Activated CD4-positive, alpha-beta T cell treated with anti-CD3 and anti-CD28 coated beads, Interleukin-2, amount 10 ng/mL, durations not matched to agents 7 days and 5 days (primary cell): ENCODE data around the gene AGMO. TPM values are rescaled to one million over a fixed set of nuclear protein-coding genes. Genes with fewer than 3 reads are reported as not detected.

Experiments used
- CTCF ChIA-PET: fragments of 350-600 bp; sonication (Branson Sonifier 250); formaldehyde crosslinking; loops from one replicate; lab custom pipeline; 2021; ENCODE audit warnings: antibody characterized with exemption; lab: Charles Lee
- POLR2A ChIA-PET: fragments of 350-600 bp; sonication (Branson Sonifier 250); formaldehyde crosslinking; loops from one replicate; lab custom pipeline; 2021; ENCODE audit warnings: antibody characterized with exemption; lab: Charles Lee
- DNase-seq: peaks from one replicate; pipeline ENCODE4 v3.0.0-alpha.2; 2020
- H3K27ac Mint-ChIP-seq: one replicate; pipeline ENCODE4 v1.8.0; 2021; ENCODE audit warnings: mild to moderate bottlenecking, moderate library complexity, mixed read lengths
- H3K27me3 Mint-ChIP-seq: one replicate; pipeline ENCODE4 v1.8.0; 2021; ENCODE audit warnings: mixed read lengths
- H3K36me3 Mint-ChIP-seq: one replicate; pipeline ENCODE4 v1.8.0; 2021; ENCODE audit warnings: low read depth, mixed read lengths
- H3K4me1 Mint-ChIP-seq: one replicate; pipeline ENCODE4 v1.8.0; 2021; ENCODE audit warnings: mixed read lengths
- H3K4me3 Mint-ChIP-seq: one replicate; pipeline ENCODE4 v1.8.0; 2021; ENCODE audit warnings: mild to moderate bottlenecking, moderate library complexity, mixed read lengths
- H3K9me3 Mint-ChIP-seq: one replicate; pipeline ENCODE4 v1.8.0; 2021; ENCODE audit warnings: mixed read lengths
- total RNA-seq, 2 experiments: library from RNA; stranded (reverse); gene quantifications; one replicate each; pipeline ENCODE4 v1.2.3, GENCODE V29; 2021

AGMO gene
- total RNA-seq, 2 experiments from 2014 or later, result not detected

DNA sequence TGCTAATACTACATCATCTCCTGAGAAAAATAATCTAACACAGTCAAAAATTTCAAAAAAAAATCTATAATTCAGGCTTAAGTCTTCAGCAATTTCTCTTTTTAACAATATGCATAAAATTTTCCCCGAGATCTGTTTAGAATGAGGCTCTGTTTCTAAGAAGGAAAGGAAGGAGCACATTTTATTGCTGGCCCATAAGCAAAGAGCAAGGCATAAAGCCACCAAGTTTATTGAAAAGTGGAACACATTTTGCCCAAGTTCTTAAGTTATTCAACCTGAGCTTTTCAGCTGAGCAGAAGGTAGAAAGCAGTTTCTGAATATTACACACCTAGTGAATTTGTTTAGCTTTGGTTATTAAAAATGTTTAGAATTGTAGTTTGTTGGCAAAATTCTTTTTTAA lies 73.9 kb downstream of the AGMO start:
- H3K9me3 Mint-ChIP-seq, result peaks cover 3% of the 10 kb centered on the region
- no peaks in the 10 kb centered on the region for H3K4me1 Mint-ChIP-seq
- H3K27ac Mint-ChIP-seq, result no peak overlapping the region
- no peak overlapping the region for H3K4me3 Mint-ChIP-seq
- ChIA-PET POLR2A (no interaction called here), CTCF (no interaction called here)
- no peaks in the 10 kb centered on the region for H3K36me3 Mint-ChIP-seq
- H3K27me3 Mint-ChIP-seq, result no peaks in the 10 kb centered on the region
- DNase-seq, result no peak

DNA sequence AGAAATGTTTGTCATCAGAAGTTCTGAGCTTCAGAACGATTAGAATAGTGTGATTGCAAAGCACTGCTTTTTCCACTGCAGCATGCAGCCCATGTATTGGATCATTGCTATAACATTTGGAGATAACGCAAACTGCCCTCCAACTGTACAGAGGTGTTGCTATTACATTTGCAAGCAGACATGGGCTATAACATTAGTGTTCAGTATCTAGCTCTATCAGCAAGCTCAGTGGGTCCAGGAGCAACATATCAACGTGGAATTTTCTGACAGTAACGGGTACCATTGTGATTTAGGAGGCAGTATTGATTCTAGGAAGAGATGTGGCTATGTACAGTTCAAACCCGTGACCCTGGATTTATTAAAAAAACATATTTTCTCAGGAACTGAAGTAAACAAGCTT lies 75.8 kb downstream of the AGMO start:
- H3K36me3 Mint-ChIP-seq, result no peaks in the 10 kb centered on the region
- CTCF ChIA-PET, result no interaction called here

DNA sequence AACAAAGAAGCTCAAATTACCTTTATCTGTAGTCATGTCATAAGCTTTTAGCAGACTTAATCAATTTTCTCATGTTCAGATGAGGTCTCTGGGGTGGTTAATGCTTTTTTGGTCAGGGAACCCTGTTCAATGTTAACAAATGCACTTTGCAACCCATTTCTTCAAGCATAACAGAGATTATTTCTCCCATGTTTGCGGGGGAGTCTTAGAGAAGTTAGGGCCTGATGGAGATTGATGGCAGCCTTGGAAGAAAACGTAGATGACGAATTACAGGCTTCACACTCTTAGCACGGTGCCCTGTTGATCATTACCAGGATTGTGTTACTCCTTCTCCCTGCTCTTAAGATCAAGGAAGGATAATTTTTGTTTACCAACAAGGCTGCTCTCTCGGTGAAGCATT lies 76.4 kb downstream of the AGMO start:
- no peaks in the 10 kb centered on the region for H3K4me1 Mint-ChIP-seq
- H3K4me3 Mint-ChIP-seq, result no peak overlapping the region
- H3K36me3 Mint-ChIP-seq, result no peaks in the 10 kb centered on the region
- CTCF ChIA-PET, result no interaction called here
- no peak for DNase-seq
- H3K27ac Mint-ChIP-seq, result no peak overlapping the region
- no peaks in the 10 kb centered on the region for H3K27me3 Mint-ChIP-seq
- no peaks in the 10 kb centered on the region for H3K9me3 Mint-ChIP-seq
- POLR2A ChIA-PET, result no interaction called here

More for the DNA sequence above, 75.8 kb downstream of the AGMO start:
- Mint-ChIP-seq H3K4me3 (no peak overlapping the region), H3K27ac (no peak overlapping the region), H3K9me3 (peaks cover 1% of the 10 kb centered on the region), H3K4me1 (no peaks in the 10 kb centered on the region), H3K27me3 (no peaks in the 10 kb centered on the region)
- no peak for DNase-seq
- POLR2A ChIA-PET, result no interaction called here

DNA sequence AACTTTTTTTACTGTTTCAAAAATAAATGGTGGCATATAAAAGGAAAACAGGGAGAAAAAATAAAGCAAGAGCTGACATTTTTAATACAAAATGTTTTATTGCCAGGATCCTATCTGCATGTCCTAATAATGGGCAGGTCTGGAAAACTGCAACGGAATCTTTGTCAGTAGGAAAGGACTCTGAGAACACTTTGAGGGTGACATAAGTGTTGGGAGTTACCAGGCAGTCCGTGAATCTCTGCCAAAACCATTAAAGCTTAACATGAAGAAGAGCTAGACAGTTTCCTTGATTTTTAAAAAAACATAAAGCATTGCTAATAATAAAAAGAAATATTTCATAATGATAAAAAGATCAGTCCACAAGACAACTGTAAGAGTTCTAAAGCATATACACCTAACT lies 80.7 kb downstream of the AGMO start:
- no peak for DNase-seq
- H3K4me3 Mint-ChIP-seq, result no peak overlapping the region
- H3K36me3 Mint-ChIP-seq, result no peaks in the 10 kb centered on the region
- ChIA-PET CTCF (no interaction called here), POLR2A (no interaction called here)
- H3K27ac Mint-ChIP-seq, result no peak overlapping the region
- peaks cover 2% of the 10 kb centered on the region for H3K9me3 Mint-ChIP-seq
- no peaks in the 10 kb centered on the region for H3K27me3 Mint-ChIP-seq
- H3K4me1 Mint-ChIP-seq, result no peaks in the 10 kb centered on the region

GRCh38 chr7:15478401-15478800 lies 83.4 kb downstream of the AGMO start:
- H3K4me1 Mint-ChIP-seq, result no peaks in the 10 kb centered on the region
- H3K27me3 Mint-ChIP-seq, result no peaks in the 10 kb centered on the region
- H3K36me3 Mint-ChIP-seq, result no peaks in the 10 kb centered on the region
- no peak overlapping the region for H3K4me3 Mint-ChIP-seq
- peaks cover 2% of the 10 kb centered on the region for H3K9me3 Mint-ChIP-seq
- ChIA-PET POLR2A (no interaction called here), CTCF (no interaction called here)
- no peak overlapping the region for H3K27ac Mint-ChIP-seq
- no peak for DNase-seq

GRCh38 chr7:15476531-15476918 lies 85.3 kb downstream of the AGMO start:
- H3K4me1 Mint-ChIP-seq, result no peaks in the 10 kb centered on the region
- POLR2A ChIA-PET, result no interaction called here

DNA sequence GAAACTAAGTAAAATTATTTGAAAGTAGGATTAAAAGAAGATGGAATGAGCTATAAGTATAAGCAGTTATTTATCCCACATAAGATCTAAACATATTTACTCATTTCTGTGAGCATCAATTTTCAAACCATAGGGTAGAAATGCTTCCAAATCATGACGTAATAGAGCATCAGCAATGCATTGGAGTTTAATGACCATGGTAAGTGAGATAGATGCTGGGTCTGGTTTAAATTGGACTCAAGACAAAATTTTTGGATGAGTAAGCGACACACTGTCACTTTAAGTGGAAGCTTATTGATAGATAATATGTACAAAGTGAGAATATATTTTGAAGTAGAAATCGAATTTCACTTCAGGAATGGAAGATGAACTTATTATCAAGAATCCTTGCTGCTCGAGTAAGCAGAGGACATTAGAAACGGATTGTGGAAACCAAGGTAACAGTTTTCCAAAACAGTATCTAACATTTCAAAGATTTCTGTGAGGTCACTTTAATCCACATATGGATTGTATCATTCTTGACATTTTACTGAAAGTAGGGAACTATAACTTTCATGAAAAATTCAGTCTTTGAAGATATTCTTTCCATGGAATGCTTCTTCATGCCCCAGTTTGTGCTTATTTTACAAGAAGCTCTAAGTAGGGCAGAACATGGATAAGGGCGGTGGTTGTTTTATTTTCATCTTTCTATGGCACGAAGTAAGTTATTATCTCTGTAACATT lies 85.8 kb downstream of the AGMO start:
- Mint-ChIP-seq H3K9me3 (peaks cover 2% of the 10 kb centered on the region), H3K4me1 (no peaks in the 10 kb centered on the region), H3K27me3 (no peaks in the 10 kb centered on the region), H3K27ac (no peak overlapping the region), H3K36me3 (no peaks in the 10 kb centered on the region), H3K4me3 (no peak overlapping the region)
- no peak for DNase-seq
- POLR2A ChIA-PET, result no interaction called here
- CTCF ChIA-PET, result no interaction called here

More at GRCh38 chr7:15476531-15476918, 85.3 kb downstream of the AGMO start:
- H3K27ac Mint-ChIP-seq, result no peak overlapping the region
- CTCF ChIA-PET, result no interaction called here
- H3K36me3 Mint-ChIP-seq, result no peaks in the 10 kb centered on the region
- no peaks in the 10 kb centered on the region for H3K27me3 Mint-ChIP-seq
- H3K4me3 Mint-ChIP-seq, result no peak overlapping the region
- peaks cover 2% of the 10 kb centered on the region for H3K9me3 Mint-ChIP-seq
- DNase-seq, result no peak

DNA sequence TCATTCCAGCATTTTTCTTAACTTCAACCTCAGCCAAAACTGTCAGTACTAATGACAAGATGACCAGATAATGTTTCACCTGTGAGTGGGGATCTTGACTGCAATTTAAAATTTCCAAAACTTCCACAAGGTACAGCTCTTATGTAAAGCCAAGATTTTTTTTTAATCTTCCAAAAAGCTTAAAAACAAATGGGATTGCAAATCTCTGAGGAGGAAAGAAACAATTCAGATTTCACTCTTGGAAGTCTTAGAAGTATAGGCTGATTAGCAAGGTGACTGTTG lies 90.2 kb downstream of the AGMO start:
- Mint-ChIP-seq H3K27me3 (no peaks in the 10 kb centered on the region), H3K9me3 (no peaks in the 10 kb centered on the region), H3K4me1 (no peaks in the 10 kb centered on the region), H3K4me3 (no peak overlapping the region), H3K36me3 (no peaks in the 10 kb centered on the region), H3K27ac (no peak overlapping the region)
- DNase-seq, result no peak
- ChIA-PET CTCF (no interaction called here), POLR2A (no interaction called here)

DNA sequence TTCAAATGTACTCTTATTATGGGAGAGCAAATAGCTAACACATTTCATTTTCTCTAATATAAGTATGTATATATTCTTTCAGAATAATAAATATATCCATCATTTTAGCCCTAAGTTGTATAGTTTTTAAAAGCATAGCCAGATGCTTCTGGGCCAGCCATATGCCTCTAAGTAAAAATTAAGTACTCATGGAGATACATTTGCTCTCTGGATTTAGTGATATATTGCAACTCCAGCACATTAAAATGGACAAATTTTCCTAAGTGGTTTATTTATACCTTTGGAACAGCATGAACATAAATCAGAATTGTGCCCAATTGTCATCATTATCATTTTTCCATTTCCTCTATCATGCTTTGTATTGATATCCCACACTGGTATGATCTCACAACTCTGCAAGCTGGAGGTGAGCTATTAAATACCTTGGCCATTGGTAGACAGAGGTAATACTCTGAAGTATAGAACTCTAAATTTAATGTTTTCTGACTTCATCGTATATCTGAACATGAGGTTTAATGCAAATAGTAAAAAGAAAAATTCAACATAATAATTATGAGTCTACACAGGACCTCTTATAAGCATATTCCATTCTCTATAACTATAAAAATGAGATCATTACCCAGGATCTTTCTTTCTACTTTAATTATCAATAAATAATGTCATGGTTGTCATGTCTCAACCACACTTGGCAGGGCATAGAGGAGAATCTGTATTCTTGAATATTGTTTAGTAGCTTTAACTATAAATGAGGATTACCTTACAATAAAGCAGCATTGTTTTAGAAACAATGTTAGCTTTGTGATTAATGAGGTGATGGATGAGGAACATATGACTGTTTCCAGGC lies 90.8 kb downstream of the AGMO start:
- Mint-ChIP-seq H3K27me3 (no peaks in the 10 kb centered on the region), H3K27ac (no peak overlapping the region), H3K4me1 (no peaks in the 10 kb centered on the region), H3K36me3 (no peaks in the 10 kb centered on the region), H3K9me3 (no peaks in the 10 kb centered on the region), H3K4me3 (no peak overlapping the region)
- ChIA-PET CTCF (no interaction called here), POLR2A (no interaction called here)
- DNase-seq, result no peak

- POLR2A ChIA-PET, result no interaction called here
- no peaks in the 10 kb centered on the region for H3K36me3 Mint-ChIP-seq
- no peak for DNase-seq
- H3K27me3 Mint-ChIP-seq, result no peaks in the 10 kb centered on the region
- CTCF ChIA-PET, result no interaction called here
- H3K9me3 Mint-ChIP-seq, result no peaks in the 10 kb centered on the region
- H3K27ac Mint-ChIP-seq, result no peak overlapping the region
- no peaks in the 10 kb centered on the region for H3K4me1 Mint-ChIP-seq
- no peak overlapping the region for H3K4me3 Mint-ChIP-seq
These were observed 97.1 kb downstream of the AGMO start for GRCh38 chr7:15464667-15465121.

DNA sequence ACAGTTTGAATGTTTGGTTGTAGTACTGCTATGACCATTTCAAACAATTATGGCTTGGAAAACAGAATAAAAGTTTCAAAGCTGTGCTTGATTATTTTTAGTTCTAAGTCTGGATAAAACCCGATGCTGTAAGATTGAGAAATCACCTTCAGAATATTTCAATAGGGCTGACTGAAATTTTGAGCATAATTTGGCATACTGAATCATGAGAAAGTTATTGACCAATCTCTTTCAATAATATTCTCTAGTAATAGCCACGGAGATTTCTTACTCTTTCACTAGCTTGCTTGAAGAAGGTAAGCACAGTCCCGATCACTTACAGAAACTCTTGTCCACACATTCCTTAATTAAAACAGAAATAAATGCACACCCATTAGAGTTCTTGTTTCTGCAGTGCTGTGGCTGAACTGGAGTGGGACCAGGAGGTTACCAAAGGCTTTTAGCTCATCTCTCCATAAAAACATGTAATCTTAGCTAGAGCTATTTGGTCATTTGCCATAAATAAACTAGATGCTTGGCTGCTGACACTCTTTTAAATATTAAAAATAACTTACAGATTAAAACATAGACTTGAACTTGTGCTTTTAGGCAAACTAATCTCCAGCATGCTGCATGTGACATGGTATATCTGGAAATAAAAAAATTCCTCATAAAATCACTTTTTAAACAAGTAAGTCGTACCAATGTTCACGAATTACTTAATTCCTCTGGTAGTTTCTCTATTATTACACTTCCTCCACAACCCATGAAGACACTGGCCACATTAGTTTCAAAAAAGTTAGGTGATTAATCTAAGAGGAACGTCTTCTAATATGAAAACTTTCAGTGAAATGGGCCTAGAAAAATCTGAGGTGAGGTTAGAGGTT lies 97.8 kb downstream of the AGMO start:
- H3K27me3 Mint-ChIP-seq, result no peaks in the 10 kb centered on the region
- H3K27ac Mint-ChIP-seq, result no peak overlapping the region
- H3K36me3 Mint-ChIP-seq, result no peaks in the 10 kb centered on the region
- H3K4me1 Mint-ChIP-seq, result no peaks in the 10 kb centered on the region
- no peaks in the 10 kb centered on the region for H3K9me3 Mint-ChIP-seq
- ChIA-PET POLR2A (no interaction called here), CTCF (no interaction called here)
- no peak overlapping the region for H3K4me3 Mint-ChIP-seq
- DNase-seq, result no peak

GRCh38 chr7:15462721-15463389 lies 99.0 kb downstream of the AGMO start:
- no peaks in the 10 kb centered on the region for H3K4me1 Mint-ChIP-seq
- DNase-seq, result no peak
- no peaks in the 10 kb centered on the region for H3K27me3 Mint-ChIP-seq
- ChIA-PET CTCF (no interaction called here), POLR2A (no interaction called here)
- no peak overlapping the region for H3K27ac Mint-ChIP-seq
- no peak overlapping the region for H3K4me3 Mint-ChIP-seq
- H3K9me3 Mint-ChIP-seq, result no peaks in the 10 kb centered on the region
- no peaks in the 10 kb centered on the region for H3K36me3 Mint-ChIP-seq

DNA sequence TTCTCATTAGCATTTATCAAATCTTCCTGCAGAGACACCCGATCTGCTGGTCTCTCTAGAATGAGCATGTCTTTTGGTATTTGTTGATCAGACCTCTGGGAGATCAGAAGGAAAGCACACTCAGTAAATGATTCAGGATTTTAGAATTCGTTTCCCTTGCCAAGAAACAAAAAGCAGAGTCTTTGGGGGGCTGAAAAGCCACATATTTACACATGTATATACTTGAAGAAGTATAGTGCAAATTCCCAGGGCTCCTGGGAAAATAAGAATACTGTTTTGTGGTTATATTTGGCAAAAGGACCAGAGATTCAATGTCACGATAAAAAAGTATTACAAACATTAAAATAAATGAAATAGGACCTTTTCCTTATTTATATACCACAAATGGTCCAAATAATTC lies 100.2 kb downstream of the AGMO start:
- Mint-ChIP-seq H3K4me3 (no peak overlapping the region), H3K27ac (no peak overlapping the region), H3K36me3 (no peaks in the 10 kb centered on the region), H3K9me3 (no peaks in the 10 kb centered on the region), H3K4me1 (no peaks in the 10 kb centered on the region), H3K27me3 (no peaks in the 10 kb centered on the region)
- DNase-seq, result no peak
- ChIA-PET POLR2A (no interaction called here), CTCF (no interaction called here)
